GM21737 (cell line): Measurements from ENCODE around the gene GNG12.

Experiments used
- ATAC-seq: cut with Tn5 transposase; IDR thresholded peaks from one replicate; pipeline ENCODE4 v1.9.1; 2021; ENCODE audit warnings: mild to moderate bottlenecking, moderate library complexity; ENCODE audit not compliant: unreplicated experiment

The GNG12 gene

GRCh38 chr1:67832737-67833601 is at the start of gene GNG12:
Gene GNG12 (minus strand): TSS chr1:67833467. CDS start chr1:67707686, 125,781 bp downstream.
- no peak for ATAC-seq

GRCh38 chr1:67882196-67882958 is 49.1 kb upstream of the GNG12 start:
- ATAC-seq: no peak

- no peak for ATAC-seq
Measured at GRCh38 chr1:67880056-67880601, 46.9 kb upstream of the GNG12 start.

GRCh38 chr1:67879485-67879884 is 46.2 kb upstream of the GNG12 start:
- no peak for ATAC-seq

GRCh38 chr1:67874501-67875111 is 41.3 kb upstream of the GNG12 start:
- no peak for ATAC-seq

- no peak for ATAC-seq
Measured at GRCh38 chr1:67869233-67869632, 36.0 kb upstream of the GNG12 start.

- no peak for ATAC-seq
Measured at GRCh38 chr1:67863637-67864036, 30.4 kb upstream of the GNG12 start.

- ATAC-seq: no peak
Measured at GRCh38 chr1:67862685-67863084, 29.4 kb upstream of the GNG12 start.

GRCh38 chr1:67861856-67862516 is 28.7 kb upstream of the GNG12 start:
- ATAC-seq: no peak

GRCh38 chr1:67860776-67861175 is 27.5 kb upstream of the GNG12 start:
- no peak for ATAC-seq

GRCh38 chr1:67856921-67857320 is 23.7 kb upstream of the GNG12 start:
- no peak for ATAC-seq

GRCh38 chr1:67855961-67856360 is 22.7 kb upstream of the GNG12 start:
- ATAC-seq: no peak

GRCh38 chr1:67855444-67855843 is 22.2 kb upstream of the GNG12 start:
- no peak for ATAC-seq

GRCh38 chr1:67853704-67854103 is 20.4 kb upstream of the GNG12 start:
- no peak for ATAC-seq

GRCh38 chr1:67851800-67852199 is 18.5 kb upstream of the GNG12 start:
- no peak for ATAC-seq

- no peak for ATAC-seq
Measured at GRCh38 chr1:67850611-67851075, 17.4 kb upstream of the GNG12 start.

- ATAC-seq: no peak
Measured at GRCh38 chr1:67850151-67850551, 16.9 kb upstream of the GNG12 start.

GRCh38 chr1:67847466-67847865 is 14.2 kb upstream of the GNG12 start:
- ATAC-seq: no peak

GRCh38 chr1:67846538-67846937 is 13.3 kb upstream of the GNG12 start:
- no peak for ATAC-seq

- no peak for ATAC-seq
Measured at GRCh38 chr1:67844988-67845387, 11.7 kb upstream of the GNG12 start.

GRCh38 chr1:67843746-67844145 is 10.5 kb upstream of the GNG12 start:
- no peak for ATAC-seq
